ENCODE data around the gene LEF1.

Gene LEF1

GRCh38 chr4:108149588-108150380, 18.9 kb downstream of the LEF1 start:
- TF ChIP-seq CTCF (IDR thresholded peaks at IDR 0.05; ENCODE audit: low read depth, low read length), result no peak
- Histone ChIP-seq H3K36me3 (no peaks in the 10 kb centered on the region), H3K4me3 (ENCODE audit: low read depth, low read length) (no peak overlapping the region), H3K27me3 (peaks cover 79% of the 10 kb centered on the region), H3K9me3 (no peaks in the 10 kb centered on the region), H3K4me1 (no peaks in the 10 kb centered on the region)
- no peak for DNase-seq

DNA sequence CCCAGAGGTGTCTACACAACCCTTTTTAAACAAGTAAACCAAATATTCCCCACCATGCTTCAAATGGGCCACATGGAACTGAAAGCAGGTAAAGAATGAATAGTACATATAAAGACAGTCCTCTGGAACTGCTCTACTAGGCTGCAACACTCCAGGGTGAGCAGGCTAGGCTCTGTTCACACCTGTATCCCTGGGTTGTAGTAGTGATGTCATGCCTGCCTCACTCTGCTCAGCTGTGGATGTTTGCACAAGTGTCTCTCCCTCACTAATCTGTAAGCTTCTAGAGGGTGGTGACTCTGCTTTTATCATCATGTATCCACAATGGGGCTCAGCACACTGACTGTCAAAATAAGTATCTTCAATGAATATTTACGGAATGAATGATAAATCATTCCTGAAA, 20.4 kb downstream of the LEF1 start:
- H3K36me3 ChIP-seq, result no peaks in the 10 kb centered on the region
- no peak overlapping the region for H3K4me3 ChIP-seq (ENCODE audit: low read depth, low read length)
- H3K27me3 ChIP-seq, result peaks cover 86% of the 10 kb centered on the region
- no peaks in the 10 kb centered on the region for H3K4me1 ChIP-seq
- DNase-seq, result no peak
- no peak for TF ChIP-seq CTCF (IDR thresholded peaks at IDR 0.05; ENCODE audit: low read depth, low read length)
- H3K9me3 ChIP-seq, result no peaks in the 10 kb centered on the region

DNA sequence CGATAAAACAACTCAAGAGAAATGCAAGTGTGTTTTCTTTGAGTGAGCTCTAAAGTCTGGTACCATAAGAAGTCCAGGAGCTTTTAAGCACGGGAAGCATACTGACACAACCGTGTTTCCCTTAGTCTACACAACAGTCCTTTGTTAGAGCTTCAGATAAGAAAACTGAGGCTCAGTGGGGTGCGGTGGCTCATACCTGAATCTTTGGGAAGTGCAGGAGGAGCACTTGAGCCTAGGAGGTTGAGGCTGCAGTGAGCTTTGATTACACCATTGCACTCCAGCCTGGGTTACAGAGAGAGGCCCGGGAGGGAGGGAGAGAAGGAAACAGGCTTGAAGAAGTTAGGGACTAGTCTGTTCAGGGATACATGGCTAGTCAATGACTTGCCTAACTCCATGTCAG, 21.9 kb downstream of the LEF1 start:
- TF ChIP-seq CTCF (IDR thresholded peaks at IDR 0.05; ENCODE audit: low read depth, low read length), result no peak
- DNase-seq, result no peak
- H3K4me1 ChIP-seq, result no peaks in the 10 kb centered on the region
- peaks cover 86% of the 10 kb centered on the region for H3K27me3 ChIP-seq
- H3K36me3 ChIP-seq, result no peaks in the 10 kb centered on the region
- H3K9me3 ChIP-seq, result no peaks in the 10 kb centered on the region
- no peak overlapping the region for H3K4me3 ChIP-seq (ENCODE audit: low read depth, low read length)

DNA sequence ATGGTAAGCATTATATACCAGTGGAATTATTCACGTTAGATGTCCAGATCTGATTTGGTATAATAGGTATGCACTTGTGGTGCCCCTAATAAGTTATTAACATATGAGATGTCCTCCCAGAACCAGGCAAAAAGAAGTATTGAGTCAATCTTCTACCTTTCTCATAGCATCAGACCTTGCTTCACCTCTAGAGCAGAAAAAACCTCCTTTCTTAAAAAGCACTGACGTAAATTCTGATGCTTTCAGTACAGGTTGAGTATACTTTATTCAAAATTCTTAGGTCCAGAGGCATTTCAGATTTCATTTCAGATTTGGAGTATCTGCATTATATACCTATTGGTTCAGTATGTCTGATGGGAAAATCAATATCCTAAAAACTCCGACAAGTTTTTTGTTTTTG, 22.4 kb downstream of the LEF1 start:
- Histone ChIP-seq H3K27me3 (peaks cover 85% of the 10 kb centered on the region), H3K4me3 (ENCODE audit: low read depth, low read length) (no peak overlapping the region), H3K9me3 (no peaks in the 10 kb centered on the region), H3K36me3 (no peaks in the 10 kb centered on the region), H3K4me1 (no peaks in the 10 kb centered on the region)
- TF ChIP-seq CTCF (IDR thresholded peaks at IDR 0.05; ENCODE audit: low read depth, low read length), result no peak
- no peak for DNase-seq

GRCh38 chr4:108144451-108144850, 24.3 kb downstream of the LEF1 start:
- no peak for TF ChIP-seq CTCF (IDR thresholded peaks at IDR 0.05; ENCODE audit: low read depth, low read length)
- H3K36me3 ChIP-seq, result no peaks in the 10 kb centered on the region
- H3K4me3 ChIP-seq (ENCODE audit: low read depth, low read length), result no peak overlapping the region
- H3K9me3 ChIP-seq, result no peaks in the 10 kb centered on the region
- H3K4me1 ChIP-seq, result no peaks in the 10 kb centered on the region
- no peak for DNase-seq
- peaks cover 83% of the 10 kb centered on the region for H3K27me3 ChIP-seq

DNA sequence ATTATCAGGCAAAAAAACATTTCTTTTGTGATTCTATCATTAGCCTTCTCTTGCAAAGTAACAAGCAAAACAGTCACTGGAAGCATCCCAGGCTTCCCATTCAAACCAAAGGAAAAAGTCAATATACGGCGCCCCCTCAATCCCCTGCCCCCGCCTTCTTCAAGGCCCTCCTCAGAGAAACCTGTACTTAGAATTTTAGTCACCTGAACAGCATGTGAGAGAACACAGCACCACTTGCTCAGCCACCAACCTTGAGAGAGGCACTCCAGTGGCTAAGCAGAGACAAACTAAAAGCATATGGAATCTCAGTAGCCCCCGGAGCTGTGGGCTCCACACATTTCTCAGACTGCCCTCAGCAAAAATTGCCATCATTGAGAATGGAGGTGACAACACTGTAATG, 25.2 kb downstream of the LEF1 start:
- DNase-seq, result no peak
- TF ChIP-seq CTCF (IDR thresholded peaks at IDR 0.05; ENCODE audit: low read depth, low read length), result no peak
- H3K4me1 ChIP-seq, result no peaks in the 10 kb centered on the region
- no peaks in the 10 kb centered on the region for H3K9me3 ChIP-seq
- H3K36me3 ChIP-seq, result no peaks in the 10 kb centered on the region
- H3K27me3 ChIP-seq, result peaks cover 86% of the 10 kb centered on the region
- H3K4me3 ChIP-seq (ENCODE audit: low read depth, low read length), result no peak overlapping the region

Measured in BE2C (cell line).